KG1 (cell line): Measurements from ENCODE around the gene EPHB2.
"Not testable (repeated sequence)": the region's sequence is repeated elsewhere in the genome, so short reads cannot be mapped to it uniquely, and the experiment has no call there.

ENCODE experiments used
- DNase-seq: peaks from one replicate; lab custom pipeline; 2025; lab: John Stamatoyannopoulos, UW

EPHB2 gene

DNA sequence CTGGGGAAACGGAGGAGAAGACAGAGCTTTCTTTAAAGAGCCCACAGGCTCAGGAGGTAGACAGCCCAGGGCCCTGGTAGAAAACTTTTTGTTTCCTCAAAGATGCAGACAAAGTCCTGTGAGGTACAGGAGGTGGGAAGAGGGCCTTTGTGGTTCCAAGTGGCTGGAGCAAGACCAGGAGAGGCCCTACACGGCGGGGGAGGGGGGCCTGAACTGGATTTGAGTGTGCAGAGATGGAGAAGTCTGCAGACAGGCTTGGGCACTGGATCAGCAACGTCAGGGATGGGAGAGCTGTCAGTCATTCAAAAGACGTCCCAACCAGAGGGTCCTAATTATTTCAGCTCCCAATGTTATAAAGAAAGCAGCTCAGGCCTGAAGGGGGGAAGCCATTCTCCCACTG, 126.2 kb downstream of the EPHB2 start:
- DNase-seq, result no peak

DNA sequence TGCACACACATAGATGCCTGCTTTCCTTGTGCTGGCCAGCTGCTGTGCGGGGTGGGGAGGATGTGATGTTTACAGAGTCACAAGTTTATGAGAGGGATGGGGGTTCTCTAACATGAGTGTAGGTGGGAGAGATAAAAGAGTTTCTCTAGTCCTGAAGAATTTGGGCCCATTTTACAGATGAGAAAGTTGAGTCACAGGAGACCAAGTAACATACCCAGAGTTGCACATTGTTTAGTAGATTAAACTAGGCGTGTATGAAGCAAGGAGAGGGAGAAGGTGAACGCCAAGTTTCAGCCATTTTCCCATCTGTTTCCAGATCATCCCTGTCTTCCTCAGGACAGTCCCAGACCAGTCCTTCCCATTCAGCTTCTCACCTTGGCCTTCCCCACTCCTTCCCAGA, 126.7 kb downstream of the EPHB2 start:
- DNase-seq, result no peak

DNA sequence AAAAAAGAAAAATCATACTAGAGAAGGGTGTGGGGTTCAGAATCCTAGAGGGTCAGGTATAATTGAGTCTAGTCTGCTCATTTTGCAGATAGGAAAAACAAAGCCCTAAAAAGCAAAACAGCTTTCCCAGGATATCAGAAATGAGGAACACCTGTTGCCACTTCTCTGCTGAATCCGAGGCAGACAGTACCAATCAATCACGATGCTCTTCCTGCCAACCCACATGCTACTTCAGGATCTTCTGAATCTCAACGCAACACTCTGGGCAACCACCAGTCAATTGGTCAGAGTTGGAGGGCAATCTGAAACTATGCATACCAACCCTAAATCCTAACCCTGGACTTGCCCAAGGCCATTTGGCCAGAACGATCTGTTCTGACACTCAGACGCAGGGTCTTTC, 128.3 kb downstream of the EPHB2 start:
- DNase-seq, result no peak

DNA sequence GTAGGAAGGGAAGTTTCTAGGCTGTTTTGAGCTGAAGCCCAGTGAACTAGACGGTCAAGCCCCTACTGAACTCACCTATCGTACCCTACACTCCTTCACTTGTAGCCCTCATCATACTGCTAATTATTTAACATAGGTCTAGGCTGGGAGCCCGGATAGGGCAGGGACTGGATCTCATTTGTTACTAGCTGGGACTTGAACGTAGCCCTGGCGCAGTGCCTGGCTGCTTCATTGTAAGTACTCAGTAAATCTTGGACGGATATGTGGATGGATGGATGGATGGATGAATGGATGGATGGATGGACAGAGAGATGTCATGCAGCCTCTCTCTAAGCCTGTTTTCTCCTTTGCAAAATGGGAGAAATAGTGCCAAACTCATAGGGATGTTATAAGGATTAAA, 129.2 kb downstream of the EPHB2 start:
- DNase-seq, result no peak

DNA sequence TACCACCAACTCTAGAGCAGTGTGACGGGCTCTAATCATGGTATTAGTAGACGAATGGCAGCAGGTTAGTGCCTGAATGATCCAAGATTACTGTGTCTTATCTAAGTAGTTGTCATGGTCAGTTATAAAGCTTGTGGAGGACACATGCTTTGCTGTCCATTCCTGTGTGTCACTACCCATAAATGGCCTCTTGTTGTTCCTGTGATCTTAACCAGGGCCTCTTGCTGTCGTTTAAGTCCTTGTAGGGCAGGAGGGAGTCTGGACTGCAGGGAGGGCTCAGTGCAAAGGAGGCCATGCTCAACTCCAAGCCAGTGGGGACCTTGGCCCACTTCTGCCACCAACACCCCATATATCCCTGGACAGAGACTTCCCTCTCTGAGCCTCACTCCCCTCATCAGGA, 130.5 kb downstream of the EPHB2 start:
- no peak for DNase-seq

DNA sequence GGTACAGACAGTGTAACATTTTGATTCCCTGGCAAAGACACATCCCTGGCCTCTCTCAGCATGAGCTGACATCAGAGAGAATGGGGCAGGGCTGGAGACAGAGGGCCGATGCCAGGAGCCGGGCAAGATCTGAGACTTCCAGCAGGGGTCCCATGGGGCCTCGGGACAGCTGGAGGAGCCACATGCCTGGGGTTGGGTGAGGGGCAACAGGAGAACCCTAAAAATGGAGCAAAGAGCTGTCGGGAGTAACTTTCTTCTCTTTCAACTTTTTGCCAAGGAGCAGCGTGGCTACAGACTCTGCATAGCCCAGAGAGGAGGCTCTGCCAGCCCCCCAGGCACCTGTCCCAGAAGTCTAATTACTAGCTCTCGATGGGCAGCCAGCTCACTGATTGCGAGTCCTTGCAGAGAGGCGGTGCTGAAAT, 131.2 kb downstream of the EPHB2 start:
- no peak for DNase-seq

DNA sequence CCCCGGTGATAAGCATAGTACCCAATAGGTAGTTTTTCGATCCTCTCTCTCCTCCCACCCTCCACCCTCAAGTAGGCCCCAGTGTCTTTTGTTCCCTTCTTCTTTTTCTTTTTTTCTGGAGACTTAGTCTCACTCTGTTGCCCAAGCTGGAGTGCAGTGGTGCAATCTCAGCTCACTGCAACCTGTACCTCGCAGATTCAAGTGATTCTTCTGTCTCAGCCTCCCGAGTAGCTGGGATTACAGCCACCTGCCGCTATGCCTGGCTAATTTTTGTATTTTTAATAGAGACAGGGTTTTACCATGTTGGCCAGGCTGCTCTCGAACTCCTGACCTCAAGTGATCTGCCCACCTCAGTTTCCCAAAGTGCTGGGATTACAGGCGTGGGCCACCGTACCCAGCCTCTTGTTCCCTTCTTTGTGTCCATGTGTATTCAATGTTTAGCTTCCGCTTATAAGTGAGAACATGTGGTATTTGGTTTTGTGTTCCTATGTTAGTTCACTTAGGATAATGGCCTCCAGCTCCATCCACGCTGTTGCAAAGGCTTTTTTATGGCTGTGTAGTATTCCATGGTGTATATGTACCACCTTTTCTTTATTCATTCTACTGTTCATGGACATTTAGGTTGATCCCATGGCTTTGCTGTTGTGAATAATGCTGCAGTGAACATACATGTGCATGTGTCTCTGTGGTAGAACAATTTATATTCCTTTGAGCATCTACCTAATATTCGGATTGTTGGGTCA, 133.0 kb downstream of the EPHB2 start:
- DNase-seq, result not testable (repeated sequence)

DNA sequence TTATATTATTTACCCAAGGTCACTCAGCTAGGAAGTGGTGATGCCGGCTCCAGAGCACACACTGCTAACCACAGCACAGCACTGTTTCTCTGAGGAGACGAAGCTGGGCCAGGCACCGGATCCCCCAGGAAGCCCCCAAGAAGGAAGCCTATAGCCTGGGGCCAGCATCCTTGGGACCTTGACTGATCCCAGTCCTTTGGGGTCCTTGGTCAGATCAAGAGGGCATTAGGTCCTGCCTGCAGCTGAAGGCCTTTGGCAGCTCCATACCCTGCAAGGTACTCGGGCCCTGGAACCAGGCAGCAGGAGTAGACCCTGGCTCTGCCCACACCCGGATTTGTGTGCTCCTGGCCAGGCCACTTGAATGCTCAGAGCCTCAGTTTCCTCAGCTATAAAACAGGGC, 134.0 kb downstream of the EPHB2 start:
- DNase-seq, result no peak

DNA sequence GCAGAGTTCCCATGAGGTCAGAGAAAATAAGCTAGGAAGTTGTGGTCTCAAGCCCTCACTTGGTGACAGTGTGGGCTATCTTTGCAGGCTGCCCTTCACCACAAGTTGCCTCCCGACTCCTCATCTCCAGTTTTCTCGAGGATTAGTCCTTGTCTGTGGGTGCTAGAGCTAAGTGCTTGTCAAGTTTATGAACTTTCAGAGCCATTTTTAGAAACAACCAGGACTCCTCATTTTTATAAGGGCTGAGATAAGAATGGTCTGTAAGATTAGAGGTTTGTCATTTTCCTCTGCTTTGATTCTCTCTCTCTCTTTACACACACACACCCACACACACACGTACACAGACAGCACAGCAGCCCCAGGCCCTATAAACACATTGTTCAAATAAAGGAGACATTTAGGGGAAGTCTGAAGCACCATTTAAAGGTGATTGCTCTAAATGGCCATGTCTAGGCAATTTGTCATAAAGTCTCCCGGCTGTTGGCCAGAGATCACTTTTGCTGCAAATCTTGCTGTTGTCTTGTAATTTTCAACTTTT, 134.8 kb downstream of the EPHB2 start:
- DNase-seq, result no peak

DNA sequence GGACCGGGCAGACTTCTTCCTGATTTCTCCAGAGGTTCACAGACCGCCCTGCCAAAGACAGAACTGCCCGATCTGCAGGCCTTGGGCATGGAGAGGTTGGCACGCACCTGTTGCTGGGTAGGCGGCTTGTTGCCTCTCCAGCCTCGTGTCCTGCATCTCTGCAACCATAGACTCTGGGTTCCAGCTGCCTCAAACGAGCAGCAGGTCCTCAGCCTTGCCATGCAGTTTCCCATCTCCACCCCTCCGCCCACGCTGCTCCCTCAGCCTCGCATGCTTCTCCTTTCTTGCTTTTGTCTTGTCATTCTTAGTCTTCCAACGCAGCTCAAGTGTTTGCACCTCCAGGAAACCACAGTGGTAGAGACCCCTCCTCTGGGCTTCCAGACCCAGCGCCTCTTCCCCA, 135.8 kb downstream of the EPHB2 start:
- DNase-seq, result no peak

DNA sequence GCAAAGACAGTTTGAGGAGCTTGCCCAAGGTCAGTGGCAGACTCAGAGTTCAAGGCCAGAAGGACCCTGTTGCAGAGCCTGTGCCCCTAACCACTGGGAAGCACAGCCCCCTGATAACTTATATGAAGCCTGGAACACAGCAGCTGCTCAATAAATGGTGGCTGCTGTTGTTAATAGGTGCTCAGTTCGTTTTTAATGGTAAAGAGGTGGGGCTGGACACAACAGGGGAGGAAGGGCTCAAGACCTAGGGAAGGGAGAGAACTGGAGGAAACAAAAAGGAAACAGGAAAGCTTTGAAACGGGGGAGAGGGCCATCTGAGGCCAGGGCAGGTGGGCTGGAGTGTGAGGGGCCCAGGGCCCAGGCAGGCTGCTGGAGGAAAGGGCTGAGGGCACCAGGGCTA, 136.6 kb downstream of the EPHB2 start:
- DNase-seq, result no peak

DNA sequence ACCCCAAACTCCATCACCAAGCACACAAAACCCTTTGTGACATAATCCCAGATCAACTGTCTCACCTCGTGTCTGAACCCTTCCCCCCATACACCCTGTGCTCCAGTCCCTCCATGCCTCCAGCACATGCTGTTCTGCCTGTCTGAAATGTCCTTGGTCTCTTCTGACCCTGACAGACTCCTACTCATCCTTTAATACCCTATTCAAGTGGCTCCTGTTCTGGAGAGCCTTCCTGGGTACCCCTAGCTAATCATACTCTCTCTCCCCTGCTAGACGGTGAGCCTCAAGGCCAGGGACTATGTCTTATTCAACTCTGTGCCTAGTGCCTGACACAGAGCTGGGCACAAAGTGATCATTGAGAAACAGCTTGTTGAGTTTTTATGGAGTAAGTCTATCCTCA, 137.1 kb downstream of the EPHB2 start:
- no peak for DNase-seq

DNA sequence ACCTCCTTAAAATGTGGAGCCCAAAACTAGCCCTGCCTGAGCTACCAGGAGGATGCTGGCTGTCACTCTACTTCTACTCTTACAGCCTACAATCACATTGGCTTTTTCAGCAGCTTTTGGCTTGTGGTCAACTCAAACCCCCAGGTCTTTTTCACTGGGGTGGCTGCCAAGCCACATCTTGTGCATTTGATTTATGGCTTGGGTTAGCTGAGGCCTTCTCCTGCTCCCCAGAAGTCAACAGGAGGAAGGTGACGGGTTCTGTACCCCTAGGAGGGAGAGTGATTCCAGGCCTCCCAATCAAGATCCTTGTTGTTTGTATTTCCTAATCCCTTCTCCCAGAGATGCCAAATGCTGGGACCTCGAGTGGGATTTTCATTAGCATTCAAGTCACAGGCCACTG, 137.8 kb downstream of the EPHB2 start:
- DNase-seq, result no peak

DNA sequence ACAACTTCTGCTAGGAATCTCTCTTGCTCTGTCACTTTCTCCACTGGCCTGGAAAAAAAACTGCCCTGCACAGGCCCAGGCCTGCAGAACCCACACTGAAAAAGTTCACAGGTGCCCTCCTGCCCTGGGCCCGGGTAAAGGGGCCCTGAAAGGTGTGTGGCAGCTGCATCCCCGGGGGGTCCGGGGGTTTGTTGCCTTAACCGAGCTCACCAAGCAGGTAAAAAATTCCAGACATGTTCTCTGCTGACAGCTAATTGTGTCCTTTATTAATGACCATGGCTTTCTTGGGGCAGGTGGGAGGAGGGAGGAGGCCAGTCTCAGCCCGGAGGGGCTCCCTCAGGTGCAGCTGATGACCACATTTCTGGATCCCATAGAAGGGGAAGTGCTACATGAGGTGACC, 139.1 kb downstream of the EPHB2 start:
- DNase-seq, result no peak

DNA sequence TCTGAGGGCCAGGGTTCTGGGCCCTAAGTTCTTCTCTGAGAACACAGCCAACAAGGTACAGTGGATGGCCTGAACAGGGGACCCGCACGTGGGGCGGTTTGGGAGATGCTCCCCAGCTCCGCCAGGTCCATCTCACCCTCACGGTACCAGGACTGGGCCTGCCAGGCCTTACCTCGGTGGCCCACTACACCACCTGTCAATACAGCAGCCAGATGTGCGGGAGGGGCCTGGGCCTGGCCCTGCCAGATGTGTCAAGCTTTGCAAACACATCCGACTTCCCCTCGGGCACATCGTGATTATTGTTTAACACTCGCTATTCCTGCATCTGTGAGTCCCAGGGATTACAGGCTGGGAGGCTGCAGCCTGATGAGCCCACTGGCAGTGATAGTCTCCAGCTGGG, 139.6 kb downstream of the EPHB2 start:
- no peak for DNase-seq

DNA sequence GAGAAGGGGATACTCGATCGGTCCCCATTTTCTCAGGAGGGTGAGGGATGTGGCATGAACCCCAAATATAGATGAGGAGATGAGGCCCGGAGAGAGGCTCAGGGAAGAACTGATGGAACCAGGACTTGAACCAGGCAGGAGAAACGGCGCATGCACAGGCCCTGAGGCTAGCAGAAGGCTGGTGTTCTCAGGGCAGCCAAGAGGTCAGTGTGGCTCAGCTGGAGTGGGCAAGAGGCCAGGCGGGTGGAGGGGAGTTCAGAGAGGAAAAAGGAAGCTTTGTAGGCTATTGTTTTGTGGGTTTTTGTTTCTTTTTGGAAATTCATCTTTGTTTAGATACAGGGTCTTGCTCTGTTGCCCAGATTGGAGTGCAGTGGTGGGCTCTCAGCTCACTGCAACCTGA, 140.0 kb downstream of the EPHB2 start:
- no peak for DNase-seq

DNA sequence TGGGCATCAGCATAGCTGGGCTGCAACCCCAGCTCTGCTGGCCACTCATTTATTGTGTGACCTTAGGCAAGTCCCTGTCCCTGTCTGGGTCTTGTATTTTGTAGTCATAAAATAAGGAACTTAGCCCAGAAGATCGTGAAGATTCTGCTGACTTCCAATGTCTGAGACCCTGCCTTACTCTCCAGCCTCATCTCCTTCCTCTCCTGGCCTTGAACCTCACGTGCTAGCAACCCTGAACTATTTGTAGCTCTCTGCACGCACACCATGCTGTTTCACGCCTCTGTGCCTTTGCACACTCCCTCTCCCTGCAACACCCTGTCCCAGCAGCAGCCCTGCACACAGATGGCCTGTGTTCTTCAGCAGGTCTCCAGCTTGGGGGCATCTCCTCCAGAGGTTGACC, 140.9 kb downstream of the EPHB2 start:
- no peak for DNase-seq

DNA sequence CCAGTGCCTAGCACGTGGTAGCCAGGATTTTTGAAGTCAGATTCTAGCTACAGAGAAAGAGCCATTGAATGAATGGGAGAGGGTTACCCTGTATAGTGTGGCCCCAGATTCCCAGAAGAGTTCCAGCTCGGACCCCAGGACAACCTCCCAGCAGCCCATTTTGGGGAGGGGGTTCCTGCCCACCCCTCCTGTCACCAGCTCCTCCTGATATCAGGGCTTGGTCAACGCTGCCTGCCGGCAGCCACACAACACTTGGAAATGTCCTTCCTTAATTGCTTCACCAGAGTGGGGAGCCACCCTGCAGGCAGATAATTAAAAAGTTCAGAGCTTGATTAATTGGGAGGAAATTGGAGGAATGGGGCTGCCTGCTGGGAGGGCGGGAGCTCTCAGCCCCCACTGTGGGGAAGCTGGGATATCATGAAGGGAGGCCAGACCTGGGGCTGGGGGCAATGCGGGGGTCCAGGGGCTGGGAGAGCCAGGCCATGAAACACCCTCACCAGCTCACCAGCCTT, 141.6 kb downstream of the EPHB2 start:
- no peak for DNase-seq

DNA sequence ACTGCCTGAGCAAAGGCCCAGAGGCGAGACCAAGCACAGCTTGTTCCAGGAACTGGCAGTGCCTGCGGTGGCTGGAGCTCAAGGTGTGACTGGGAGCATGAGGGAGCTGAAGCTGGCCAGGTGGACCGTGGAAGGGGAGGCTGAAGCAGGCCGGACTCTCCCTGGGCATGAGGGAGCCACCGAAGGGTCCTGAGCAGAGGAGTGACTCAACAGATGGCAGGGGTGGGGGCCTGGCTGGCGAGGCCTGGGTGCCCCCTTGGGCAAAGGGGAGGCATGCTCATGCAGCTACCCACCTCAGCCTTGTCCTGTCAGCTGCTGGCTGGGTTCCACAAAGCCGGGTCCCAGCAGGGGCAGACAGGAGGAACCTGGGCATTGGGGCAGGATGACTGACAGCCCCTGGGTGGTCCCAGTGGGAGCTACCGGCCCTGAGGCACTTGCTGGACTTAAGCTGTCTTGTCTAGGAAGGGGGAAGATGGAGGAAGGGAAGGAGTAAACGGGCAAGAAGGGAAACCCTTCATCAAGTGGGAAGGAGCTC, 143.1 kb downstream of the EPHB2 start:
- DNase-seq, result no peak

DNA sequence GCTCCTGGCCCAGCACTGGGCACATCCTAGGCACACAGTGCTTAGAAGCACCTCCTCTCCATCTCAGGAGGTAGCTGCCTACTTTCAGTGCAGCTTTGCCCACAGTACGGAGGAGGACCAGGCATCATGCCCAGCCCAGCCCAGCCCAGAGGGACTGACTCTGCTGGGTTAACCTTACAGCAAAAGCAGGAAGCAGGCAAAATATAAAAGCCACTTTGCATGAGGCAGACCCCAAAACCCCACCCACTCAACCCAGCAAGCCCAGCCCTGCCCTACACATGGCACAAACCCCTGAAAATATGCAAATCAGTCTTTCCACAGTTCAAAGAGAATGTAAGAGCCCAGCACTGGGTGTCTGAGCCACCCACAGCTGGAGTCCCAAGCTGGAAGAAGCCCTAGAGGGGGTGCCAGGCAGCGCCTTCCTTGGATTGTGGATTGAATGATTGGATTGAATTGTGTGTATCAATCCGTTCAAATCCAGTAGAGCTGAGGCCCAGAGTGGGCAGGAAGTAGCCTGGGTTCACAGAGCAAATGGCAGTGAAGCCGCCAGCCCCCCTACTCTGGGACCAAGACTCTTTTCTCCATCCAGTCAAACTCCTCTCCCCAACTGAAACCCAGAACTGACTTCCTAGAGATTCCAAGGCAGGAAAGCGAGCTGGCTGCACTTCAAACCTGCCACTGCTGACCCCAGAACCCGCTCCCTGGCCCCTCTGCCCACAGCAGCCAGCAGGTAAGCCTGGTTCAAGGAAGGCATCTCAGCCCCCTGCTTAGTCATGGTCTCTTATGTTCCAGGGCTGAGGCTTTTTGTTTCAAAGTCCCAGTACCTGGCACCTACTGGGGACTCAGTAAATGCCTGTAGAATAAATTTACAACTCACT, 144.3 kb downstream of the EPHB2 start:
- no peak for DNase-seq

DNA sequence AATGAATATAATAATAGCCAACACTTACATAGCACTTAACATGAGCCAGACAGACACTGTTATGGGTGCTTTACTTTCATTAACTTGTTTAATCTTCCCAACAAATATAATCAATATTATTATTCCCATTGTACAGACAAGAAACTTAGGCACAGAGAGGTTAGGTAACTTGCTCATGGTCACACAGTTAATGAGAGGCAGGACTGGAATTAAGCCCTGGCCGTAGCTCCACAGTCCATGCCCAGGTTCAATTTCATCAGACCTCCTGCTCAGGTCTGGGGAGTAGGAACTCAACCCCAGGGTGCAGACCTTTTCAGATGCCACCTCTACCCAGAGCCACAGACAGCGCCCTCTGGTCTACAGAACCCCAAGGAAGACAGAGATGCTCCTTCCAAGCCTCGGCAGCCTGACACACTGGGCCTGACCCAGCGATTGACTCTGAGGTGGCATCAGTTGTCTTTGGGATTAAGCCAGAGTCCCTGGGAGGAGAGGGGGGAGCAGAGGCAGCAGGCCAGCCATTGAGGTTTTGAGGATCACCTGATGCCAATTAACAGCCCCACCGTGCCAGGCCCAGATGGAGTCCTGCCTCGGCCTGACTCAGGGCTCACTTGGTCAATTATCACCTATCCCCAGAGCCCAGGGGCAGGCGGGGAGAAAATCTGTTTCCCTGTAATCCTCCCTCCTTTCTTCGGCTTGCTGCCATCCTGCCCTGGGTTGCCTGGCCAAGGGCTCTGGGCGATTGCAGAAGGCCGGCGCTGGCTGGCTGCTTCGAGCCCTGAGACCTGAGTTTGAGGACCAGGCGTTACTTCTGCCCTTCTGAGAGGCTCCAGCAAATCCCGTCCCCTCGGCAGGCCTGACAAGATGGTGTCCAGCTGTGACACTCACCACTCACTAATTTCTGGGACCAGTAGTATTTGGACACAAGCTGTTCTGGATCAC, 145.3 kb downstream of the EPHB2 start:
- DNase-seq, result no peak

DNA sequence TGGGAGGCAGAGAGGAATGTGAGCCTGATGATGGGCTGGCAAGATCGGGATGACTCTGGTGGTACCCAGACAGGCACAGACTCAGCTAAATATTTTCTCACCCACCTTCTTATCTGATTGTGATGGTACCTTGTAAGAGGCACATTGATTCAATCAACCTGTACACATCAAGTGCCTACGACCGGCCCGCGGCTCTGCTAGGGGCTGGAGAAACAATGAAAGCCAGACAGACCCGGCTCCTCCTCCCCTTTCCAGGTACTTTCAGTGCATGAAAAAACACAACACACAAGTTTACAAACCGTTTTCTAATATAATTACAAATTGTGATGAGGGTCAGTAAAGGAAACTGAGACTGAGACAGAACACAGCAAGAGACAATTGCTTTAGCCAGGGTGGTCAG, 147.0 kb downstream of the EPHB2 start:
- DNase-seq, result no peak
